BJ (cell line): ENCODE data around the gene DPM2. TPM values are rescaled to one million over a fixed set of nuclear protein-coding genes. Genes with fewer than 3 reads are reported as not detected.

Experiments
- CTCF ChIA-PET: fragments of 350-600 bp; formaldehyde crosslinking; extraction: SDS; loops from one replicate; lab custom pipeline; 2021; ENCODE audit warnings: antibody characterized with exemption, inconsistent platforms; lab: Yijun Ruan, JAX
- POLR2A ChIA-PET: fragments of 300-600 bp; sonication (Branson Sonifier 250); formaldehyde crosslinking; extraction: SDS; loops from one replicate; lab custom pipeline; 2021; ENCODE audit warnings: antibody characterized with exemption; lab: Charles Lee
- DNase-seq: peaks from one replicate; pipeline ENCODE4 v3.0.0-alpha.2; 2011; ENCODE audit warnings: low read depth
- H3K27me3 ChIP-seq: 2 replicates; pipeline ENCODE4 v1.6.0; 2011; ENCODE audit warnings: low read length; ENCODE audit not compliant: control insufficient read depth, insufficient read depth
- H3K36me3 ChIP-seq: 2 replicates; pipeline ENCODE4 v1.5.1; 2011; ENCODE audit warnings: low read length; ENCODE audit not compliant: control insufficient read depth, insufficient read depth
- H3K4me3 ChIP-seq: 2 replicates; pipeline ENCODE4 v1.5.1; 2011; ENCODE audit warnings: low read depth, mild to moderate bottlenecking, control low read depth, low read length
- polyA plus RNA-seq: library from polyadenylated mRNA; depleted of rRNA; stranded (reverse); fragments of >200 nt; gene quantifications from 2 replicates; pipeline ENCODE4 v1.2.3, GENCODE V29; 2011
- TF ChIP-seq, protein P1 (sequence below): IDR thresholded peaks from 2 replicates; pipeline ENCODE4 v1.5.1; 2011; ENCODE audit warnings: low read depth, mild to moderate bottlenecking, control low read depth, inconsistent platforms, low read length, moderate library complexity; ENCODE audit not compliant: insufficient read depth

Gene DPM2
- polyA plus RNA-seq, 1 experiment = 55.3 TPM

DNA sequence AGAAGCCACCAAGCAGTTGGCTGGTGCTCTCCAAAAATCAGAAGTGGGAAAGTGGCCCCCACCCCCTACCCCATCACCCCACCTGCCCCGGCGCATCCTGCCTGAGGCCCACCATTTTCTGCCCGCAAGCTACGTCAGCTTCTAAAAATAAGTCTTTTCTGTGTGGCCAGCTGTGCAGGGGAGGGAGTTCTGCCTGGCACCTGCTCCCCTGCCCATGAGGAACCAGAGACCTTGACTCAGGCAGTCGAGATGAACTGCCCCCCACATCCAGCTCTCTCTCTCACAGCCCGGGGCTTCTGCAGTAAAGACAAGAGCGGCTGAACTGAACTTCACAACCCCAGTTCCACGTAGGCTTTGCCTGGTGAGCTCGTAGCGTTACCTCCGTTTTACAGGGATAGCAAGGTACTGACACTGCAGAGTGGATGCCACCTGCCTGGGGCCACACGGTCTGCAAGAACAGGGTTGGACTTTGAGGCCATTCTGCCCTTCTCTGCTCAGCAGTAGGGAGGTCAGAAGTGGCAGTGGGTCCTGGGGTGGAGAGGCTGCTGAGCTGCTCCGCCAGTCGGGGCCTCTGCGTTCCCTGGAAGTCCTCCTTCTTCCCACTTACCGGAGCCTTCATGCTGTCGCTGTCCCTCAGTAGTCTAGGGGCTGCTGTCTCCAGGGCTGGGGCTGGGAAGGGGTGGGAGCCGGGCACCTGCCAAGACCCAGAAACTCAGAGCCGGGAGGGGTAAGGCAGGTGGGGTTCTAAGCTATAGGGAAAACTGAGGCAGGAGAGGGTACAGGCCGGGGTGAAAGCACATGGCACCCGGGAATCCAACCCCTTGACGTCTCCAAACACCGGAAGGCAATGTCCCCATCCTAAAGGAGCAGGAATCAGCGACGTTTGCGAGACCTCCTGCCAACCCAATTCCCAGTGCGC is 21.6 kb downstream of the DPM2 start:
- DNase-seq = no peak
- TF ChIP-seq, protein P1, sequence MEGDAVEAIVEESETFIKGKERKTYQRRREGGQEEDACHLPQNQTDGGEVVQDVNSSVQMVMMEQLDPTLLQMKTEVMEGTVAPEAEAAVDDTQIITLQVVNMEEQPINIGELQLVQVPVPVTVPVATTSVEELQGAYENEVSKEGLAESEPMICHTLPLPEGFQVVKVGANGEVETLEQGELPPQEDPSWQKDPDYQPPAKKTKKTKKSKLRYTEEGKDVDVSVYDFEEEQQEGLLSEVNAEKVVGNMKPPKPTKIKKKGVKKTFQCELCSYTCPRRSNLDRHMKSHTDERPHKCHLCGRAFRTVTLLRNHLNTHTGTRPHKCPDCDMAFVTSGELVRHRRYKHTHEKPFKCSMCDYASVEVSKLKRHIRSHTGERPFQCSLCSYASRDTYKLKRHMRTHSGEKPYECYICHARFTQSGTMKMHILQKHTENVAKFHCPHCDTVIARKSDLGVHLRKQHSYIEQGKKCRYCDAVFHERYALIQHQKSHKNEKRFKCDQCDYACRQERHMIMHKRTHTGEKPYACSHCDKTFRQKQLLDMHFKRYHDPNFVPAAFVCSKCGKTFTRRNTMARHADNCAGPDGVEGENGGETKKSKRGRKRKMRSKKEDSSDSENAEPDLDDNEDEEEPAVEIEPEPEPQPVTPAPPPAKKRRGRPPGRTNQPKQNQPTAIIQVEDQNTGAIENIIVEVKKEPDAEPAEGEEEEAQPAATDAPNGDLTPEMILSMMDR = no peak
- H3K4me3 ChIP-seq = peak overlapping the region; percentile 51
- H3K27me3 ChIP-seq = no peaks in the 10 kb centered on the region
- H3K36me3 ChIP-seq = peaks cover 10% of the 10 kb centered on the region
- POLR2A ChIA-PET = interaction anchor here (0.6 kb wide), 2 partner anchors 49 to 126 kb away, joined by 3 to 17 read pairs; no protein-coding TSS in a partner anchor
- CTCF ChIA-PET = interaction anchor here (0.6 to 2.5 kb wide), 7 partner anchors 11 to 676 kb away, joined by 3 to 6 read pairs (median 3); no protein-coding TSS in a partner anchor

DNA sequence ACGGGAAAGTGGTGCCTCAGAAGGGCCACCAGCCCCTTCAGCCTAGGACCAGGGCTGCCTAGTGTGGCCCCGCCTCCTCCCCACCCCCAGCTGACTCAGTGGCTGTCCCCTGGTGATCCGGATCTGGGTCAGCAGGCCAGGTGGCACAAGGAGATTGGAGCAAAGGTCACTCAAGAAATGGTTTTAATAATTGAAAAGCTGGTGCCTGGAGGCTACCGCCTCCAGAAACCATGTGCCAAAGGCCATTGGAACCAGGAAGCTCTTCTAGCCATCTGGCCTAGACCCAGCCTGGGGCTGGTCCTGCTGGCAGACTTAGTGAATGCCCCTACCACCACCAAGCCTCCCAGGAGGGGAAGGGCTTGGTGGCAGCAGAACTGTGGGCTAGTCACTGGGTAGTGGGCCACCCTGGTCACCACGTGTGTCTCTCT is 22.3 kb downstream of the DPM2 start:
- no peaks in the 10 kb centered on the region for H3K27me3 ChIP-seq
- TF ChIP-seq, protein P1 = no peak
- CTCF ChIA-PET = interaction anchor here (0.6 to 2.7 kb wide), 5 partner anchors 45 to 675 kb away, joined by 3 to 12 read pairs (median 3); partner anchors contain the start of gene TOR2A
- no peak overlapping the region for H3K4me3 ChIP-seq
- POLR2A ChIA-PET = no interaction called here
- DNase-seq = no peak
- H3K36me3 ChIP-seq = peaks cover 10% of the 10 kb centered on the region

DNA sequence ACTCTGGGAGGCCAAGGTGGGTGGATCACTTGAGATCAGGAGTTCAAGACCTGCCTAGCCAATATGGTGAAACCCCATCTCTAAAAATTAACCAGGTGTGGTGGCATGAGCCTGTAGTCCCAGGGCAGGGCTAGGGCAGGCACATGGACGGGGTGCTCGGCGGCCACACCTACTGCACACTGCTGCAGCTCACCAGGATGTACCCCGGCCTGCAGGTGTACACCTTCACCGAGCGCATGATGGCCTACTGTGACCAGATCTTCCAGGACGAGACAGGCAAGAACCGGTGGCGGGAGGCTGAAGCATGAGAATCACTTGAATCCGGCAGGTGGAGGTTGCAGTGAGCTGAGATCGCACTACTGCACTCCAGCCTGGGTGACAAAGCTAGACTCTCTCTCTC is 24.0 kb downstream of the DPM2 start:
- ChIA-PET CTCF (interaction anchor here (0.6 to 2.7 kb wide), 3 partner anchors 29 to 179 kb away, joined by 4 to 12 read pairs (median 6); partner anchors contain the start of gene TOR2A), POLR2A (no interaction called here)
- DNase-seq = no peak

DNA sequence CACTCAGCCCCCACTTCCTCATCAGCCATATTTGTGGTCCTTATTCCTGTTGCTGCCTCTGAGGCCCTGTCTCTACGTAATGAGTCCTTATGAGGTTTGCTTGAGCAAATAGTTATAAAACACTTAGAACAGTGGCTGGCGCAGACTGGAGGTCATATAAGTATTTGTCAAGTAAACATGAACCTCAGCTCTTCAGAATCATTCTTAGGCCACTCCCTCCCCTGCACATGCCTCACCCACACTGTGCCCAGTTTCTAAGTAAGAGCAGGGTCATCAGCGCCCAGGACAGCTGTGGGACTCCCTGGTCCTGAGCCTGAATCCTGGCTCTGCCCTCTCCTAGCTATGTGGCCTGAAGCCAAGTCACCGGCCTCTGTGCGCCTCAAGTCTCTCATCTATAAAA is 24.8 kb downstream of the DPM2 start:
- no peak for DNase-seq
- Histone ChIP-seq H3K4me3 (no peak overlapping the region), H3K27me3 (no peaks in the 10 kb centered on the region), H3K36me3 (peaks cover 14% of the 10 kb centered on the region)
- ChIA-PET POLR2A (no interaction called here), CTCF (interaction anchor here (1.2 to 2.7 kb wide), 3 partner anchors 14 to 178 kb away, joined by 3 to 12 read pairs (median 6); partner anchors contain the start of gene TOR2A)
- TF ChIP-seq, protein P1 = no peak

More for the DNA sequence above, 24.0 kb downstream of the DPM2 start:
- Histone ChIP-seq H3K36me3 (peaks cover 13% of the 10 kb centered on the region), H3K27me3 (no peaks in the 10 kb centered on the region), H3K4me3 (no peak overlapping the region)
- TF ChIP-seq, protein P1 = no peak

DNA sequence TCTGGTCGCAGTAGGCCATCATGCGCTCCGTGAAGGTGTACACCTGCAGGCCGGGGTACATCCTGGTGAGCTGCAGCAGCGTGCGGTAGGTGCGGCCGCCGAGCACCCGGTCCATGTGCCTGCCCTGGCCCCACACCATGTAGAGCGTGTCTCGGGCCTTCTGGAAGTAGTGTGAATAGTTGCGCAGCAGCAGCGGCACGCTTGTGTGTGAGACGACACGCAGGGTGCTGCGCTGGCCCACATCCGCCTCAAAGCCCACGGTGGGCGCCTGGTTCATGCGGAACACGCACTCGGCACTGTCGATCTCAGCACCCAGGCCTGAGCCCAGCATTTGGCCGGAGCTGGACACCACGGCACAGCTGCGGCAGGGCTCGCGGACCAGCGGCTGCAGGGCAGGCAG is 25.4 kb downstream of the DPM2 start:
- no peaks in the 10 kb centered on the region for H3K27me3 ChIP-seq
- H3K4me3 ChIP-seq = no peak overlapping the region
- POLR2A ChIA-PET = no interaction called here
- peaks cover 14% of the 10 kb centered on the region for H3K36me3 ChIP-seq
- DNase-seq = no peak
- TF ChIP-seq, protein P1 = no peak
- CTCF ChIA-PET = interaction anchor here (1.2 to 1.9 kb wide), 2 partner anchors 14 to 42 kb away, joined by 3 to 6 read pairs; no protein-coding TSS in a partner anchor
